Loucy (cell line): ENCODE results near the gene CHD6.

Source experiments
- EZH2phosphoT487 ChIP-seq: fragments of 200-600 bp; IDR thresholded peaks from 2 replicates; pipeline ENCODE4 v1.6.1; 2018; ENCODE audit warnings: antibody characterized with exemption, mild to moderate bottlenecking, moderate library complexity, borderline replicate concordance
- TF ChIP-seq, protein P1 (sequence below): fragments of 200-600 bp; sonication (generic); conservative IDR thresholded peaks from 2 replicates; pipeline ENCODE4 v1.5.1; 2014; ENCODE audit warnings: mild to moderate bottlenecking, antibody characterized with exemption, low read length

DNA sequence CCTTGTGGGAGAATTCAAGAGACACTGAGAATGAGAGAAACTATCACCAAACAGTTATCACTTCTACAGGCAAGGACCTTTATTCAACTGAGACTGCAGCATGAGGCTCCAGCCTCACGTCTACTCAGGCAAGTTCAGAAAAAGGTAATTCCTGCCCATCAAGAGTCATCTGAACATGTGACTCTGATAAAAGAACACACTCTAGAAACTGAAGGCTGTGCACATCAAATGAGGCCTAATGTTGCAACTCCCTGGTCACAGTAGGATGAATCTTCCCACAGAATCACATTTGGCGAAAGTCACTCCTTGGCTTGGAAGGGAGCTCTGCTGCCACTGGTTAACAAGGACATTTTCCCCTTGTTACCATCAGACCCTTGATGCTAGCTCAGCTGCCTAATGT is 180.3 kb downstream of the CHD6 start:
- TF ChIP-seq, protein P1, sequence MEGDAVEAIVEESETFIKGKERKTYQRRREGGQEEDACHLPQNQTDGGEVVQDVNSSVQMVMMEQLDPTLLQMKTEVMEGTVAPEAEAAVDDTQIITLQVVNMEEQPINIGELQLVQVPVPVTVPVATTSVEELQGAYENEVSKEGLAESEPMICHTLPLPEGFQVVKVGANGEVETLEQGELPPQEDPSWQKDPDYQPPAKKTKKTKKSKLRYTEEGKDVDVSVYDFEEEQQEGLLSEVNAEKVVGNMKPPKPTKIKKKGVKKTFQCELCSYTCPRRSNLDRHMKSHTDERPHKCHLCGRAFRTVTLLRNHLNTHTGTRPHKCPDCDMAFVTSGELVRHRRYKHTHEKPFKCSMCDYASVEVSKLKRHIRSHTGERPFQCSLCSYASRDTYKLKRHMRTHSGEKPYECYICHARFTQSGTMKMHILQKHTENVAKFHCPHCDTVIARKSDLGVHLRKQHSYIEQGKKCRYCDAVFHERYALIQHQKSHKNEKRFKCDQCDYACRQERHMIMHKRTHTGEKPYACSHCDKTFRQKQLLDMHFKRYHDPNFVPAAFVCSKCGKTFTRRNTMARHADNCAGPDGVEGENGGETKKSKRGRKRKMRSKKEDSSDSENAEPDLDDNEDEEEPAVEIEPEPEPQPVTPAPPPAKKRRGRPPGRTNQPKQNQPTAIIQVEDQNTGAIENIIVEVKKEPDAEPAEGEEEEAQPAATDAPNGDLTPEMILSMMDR: no peak
- TF ChIP-seq EZH2phosphoT487: no peak
